HG02588 (cell line): ENCODE data around the gene LSM7.

Experiments used
- ATAC-seq: cut with Tn5 transposase; IDR thresholded peaks from one replicate; pipeline ENCODE4 v1.9.1; 2021; ENCODE audit warnings: mild to moderate bottlenecking, moderate library complexity; ENCODE audit not compliant: unreplicated experiment

LSM7 gene

GRCh38 chr19:2305452-2306280, 22.7 kb downstream of the LSM7 start:
- no peak for ATAC-seq

- ATAC-seq, result no peak
These were observed 25.1 kb downstream of the LSM7 start for GRCh38 chr19:2303211-2303798.

- ATAC-seq, result no peak
These were observed 25.8 kb downstream of the LSM7 start for GRCh38 chr19:2302319-2303210.

GRCh38 chr19:2300533-2300932, 27.9 kb downstream of the LSM7 start:
- ATAC-seq, result no peak

- no peak for ATAC-seq
These were observed 32.2 kb downstream of the LSM7 start for GRCh38 chr19:2296141-2296540.

- ATAC-seq, result no peak
These were observed 33.6 kb downstream of the LSM7 start for GRCh38 chr19:2294687-2295335.

- ATAC-seq, result no peak
These were observed 37.1 kb downstream of the LSM7 start for GRCh38 chr19:2291185-2291751.

GRCh38 chr19:2290441-2291184, 37.8 kb downstream of the LSM7 start:
- ATAC-seq, result no peak

GRCh38 chr19:2289714-2290435, 38.5 kb downstream of the LSM7 start:
- no peak for ATAC-seq

GRCh38 chr19:2288818-2289713, 39.3 kb downstream of the LSM7 start:
- no peak for ATAC-seq

GRCh38 chr19:2288338-2288817, 40.0 kb downstream of the LSM7 start:
- ATAC-seq, result no peak

GRCh38 chr19:2287585-2288337, 40.6 kb downstream of the LSM7 start:
- ATAC-seq, result no peak

- ATAC-seq, result no peak
These were observed 41.8 kb downstream of the LSM7 start for GRCh38 chr19:2286402-2287140.

GRCh38 chr19:2283835-2284507, 44.4 kb downstream of the LSM7 start:
- no peak for ATAC-seq

- no peak for ATAC-seq
These were observed 45.5 kb downstream of the LSM7 start for GRCh38 chr19:2282862-2283237.
